Gastroesophageal sphincter (tissue), 3 donors: ENCODE data around the gene SUN2.

ENCODE experiments used
- EP300 ChIP-seq: sonication (generic); formaldehyde crosslinking; IDR thresholded peaks from one replicate; pipeline ENCODE4 v1.6.1; 2017; ENCODE audit warnings: antibody characterized with exemption, mild to moderate bottlenecking
- TF ChIP-seq, protein P1 (sequence below), 4 experiments: fragments of 200-600 bp in 2 of 4; fragments of 450-650 bp in 2 of 4; sonication (generic) in 1 of 4; IDR thresholded peaks; one replicate each; pipeline ENCODE4 v1.5.1; 2017 to 2019; ENCODE audit warnings: antibody characterized with exemption in 4 of 4, mild to moderate bottlenecking in 2 of 4, moderate library complexity in 2 of 4

- TF ChIP-seq, protein P1, sequence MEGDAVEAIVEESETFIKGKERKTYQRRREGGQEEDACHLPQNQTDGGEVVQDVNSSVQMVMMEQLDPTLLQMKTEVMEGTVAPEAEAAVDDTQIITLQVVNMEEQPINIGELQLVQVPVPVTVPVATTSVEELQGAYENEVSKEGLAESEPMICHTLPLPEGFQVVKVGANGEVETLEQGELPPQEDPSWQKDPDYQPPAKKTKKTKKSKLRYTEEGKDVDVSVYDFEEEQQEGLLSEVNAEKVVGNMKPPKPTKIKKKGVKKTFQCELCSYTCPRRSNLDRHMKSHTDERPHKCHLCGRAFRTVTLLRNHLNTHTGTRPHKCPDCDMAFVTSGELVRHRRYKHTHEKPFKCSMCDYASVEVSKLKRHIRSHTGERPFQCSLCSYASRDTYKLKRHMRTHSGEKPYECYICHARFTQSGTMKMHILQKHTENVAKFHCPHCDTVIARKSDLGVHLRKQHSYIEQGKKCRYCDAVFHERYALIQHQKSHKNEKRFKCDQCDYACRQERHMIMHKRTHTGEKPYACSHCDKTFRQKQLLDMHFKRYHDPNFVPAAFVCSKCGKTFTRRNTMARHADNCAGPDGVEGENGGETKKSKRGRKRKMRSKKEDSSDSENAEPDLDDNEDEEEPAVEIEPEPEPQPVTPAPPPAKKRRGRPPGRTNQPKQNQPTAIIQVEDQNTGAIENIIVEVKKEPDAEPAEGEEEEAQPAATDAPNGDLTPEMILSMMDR (IDR thresholded peaks at IDR 0.05): no peak
- TF ChIP-seq EP300: no peak
These were observed 4.1 kb downstream of the SUN2 start for GRCh38 chr22:38751422-38752346.
